ENCODE measurements around the gene PHACTR2.

GRCh38 chr6:143811501-143812157, 133.9 kb downstream of the PHACTR2 start:
- no peak for TF ChIP-seq ONECUT2 (CRISPR knock-in tag; IDR thresholded peaks at IDR 0.05)
- no peak for TF ChIP-seq NONO (IDR thresholded peaks at IDR 0.05)
- TF ChIP-seq NONO (CRISPR knock-in tag; conservative IDR thresholded peaks at IDR 0.05) = no peak
- TF ChIP-seq MATR3 (CRISPR knock-in tag; IDR thresholded peaks at IDR 0.05) = no peak
- TF ChIP-seq RNF219 (CRISPR knock-in tag; IDR thresholded peaks at IDR 0.05) = no peak
- no peak for TF ChIP-seq ZC3H13 (CRISPR knock-in tag; IDR thresholded peaks at IDR 0.05)
- no peak for TF ChIP-seq CEBPB (IDR thresholded peaks at IDR 0.05; ENCODE audit: borderline replicate concordance, low read depth, low read length)
- no peak for TF ChIP-seq CAMTA2 (CRISPR knock-in tag; IDR thresholded peaks at IDR 0.05; ENCODE audit: borderline replicate concordance)

All from HepG2 (cell line).